Naive thymus-derived CD4-positive, alpha-beta T cell (primary cell): ENCODE data around the gene CORO2B. TPM values are rescaled to one million over a fixed set of nuclear protein-coding genes. Genes with fewer than 3 reads are reported as not detected.

ENCODE experiments used
- ATAC-seq: fragments of 150-1000 bp; cut with Tn5 transposase; 2 replicates; pipeline ENCODE4 v1.10.0; 2021; ENCODE audit warnings: mild to moderate bottlenecking, moderate library complexity
- CTCF ChIA-PET: fragments of 350-600 bp; sonication (Branson Sonifier 250); formaldehyde crosslinking; loops from one replicate; lab custom pipeline; 2021; ENCODE audit warnings: antibody characterized with exemption; lab: Charles Lee
- POLR2A ChIA-PET: fragments of 350-600 bp; sonication (Branson Sonifier 250); formaldehyde crosslinking; loops from one replicate; lab custom pipeline; 2021; ENCODE audit warnings: antibody characterized with exemption, inconsistent platforms; lab: Charles Lee
- DNase-seq, 9 donors: peaks; one replicate each; pipeline versions ENCODE4 v3.0.0 to v3.0.0-alpha.2; 2020 to 2022; ENCODE audit warnings: mixed read lengths in 1 of 9
- H3K27ac ChIP-seq: one replicate; pipeline ENCODE4 v1.7.0; 2013; ENCODE audit warnings: mild to moderate bottlenecking, low read depth, low read length, moderate library complexity
- H3K27me3 ChIP-seq, 2 donors: one replicate each; pipeline ENCODE4 v1.7.0; 2013; ENCODE audit warnings: low read length in 2 of 2, mild to moderate bottlenecking in 2 of 2, moderate library complexity in 2 of 2; ENCODE audit not compliant: control insufficient read depth in 2 of 2, insufficient read depth in 2 of 2
- H3K36me3 ChIP-seq, 3 experiments: 1 replicate in 2 of 3; 2 replicates in 1 of 3; pipeline ENCODE4 v1.7.0; 2013; ENCODE audit warnings: low read length in 3 of 3, mild to moderate bottlenecking in 3 of 3, moderate library complexity in 1 of 3; ENCODE audit not compliant: insufficient read depth in 3 of 3, control insufficient read depth in 2 of 3
- H3K4me1 ChIP-seq, 2 donors: one replicate each; pipeline ENCODE4 v1.7.0; 2013; ENCODE audit warnings: low read length in 2 of 2, mild to moderate bottlenecking in 2 of 2, moderate library complexity in 1 of 2; ENCODE audit not compliant: control insufficient read depth in 2 of 2, insufficient read depth in 2 of 2
- H3K4me3 ChIP-seq: 2 replicates; pipeline ENCODE4 v1.7.0; 2013; ENCODE audit warnings: mild to moderate bottlenecking, low read length
- H3K9me3 ChIP-seq, 3 experiments: 1 replicate in 2 of 3; 2 replicates in 1 of 3; pipeline ENCODE4 v1.7.0; 2013; ENCODE audit warnings: low read length in 3 of 3; ENCODE audit not compliant: control insufficient read depth in 2 of 3
- H3K27ac Mint-ChIP-seq, 9 donors: one replicate each; pipeline ENCODE4 v1.8.0; 2020 to 2022; ENCODE audit warnings: mixed read lengths in 9 of 9, mild to moderate bottlenecking in 8 of 9, moderate library complexity in 5 of 9, inconsistent platforms in 2 of 9
- H3K27me3 Mint-ChIP-seq, 5 donors: one replicate each; pipeline ENCODE4 v1.8.0; 2021 to 2022; ENCODE audit warnings: mixed read lengths in 5 of 5, mild to moderate bottlenecking in 1 of 5
- H3K36me3 Mint-ChIP-seq, 5 donors: one replicate each; pipeline ENCODE4 v1.8.0; 2020 to 2022; ENCODE audit warnings: mixed read lengths in 5 of 5, mild to moderate bottlenecking in 3 of 5, inconsistent platforms in 1 of 5
- H3K4me1 Mint-ChIP-seq, 7 donors: one replicate each; pipeline ENCODE4 v1.8.0; 2020 to 2022; ENCODE audit warnings: mixed read lengths in 7 of 7, mild to moderate bottlenecking in 3 of 7, inconsistent platforms in 1 of 7
- H3K4me3 Mint-ChIP-seq, 10 donors: one replicate each; pipeline ENCODE4 v1.8.0; 2020 to 2022; ENCODE audit warnings: mild to moderate bottlenecking in 10 of 10, mixed read lengths in 10 of 10, moderate library complexity in 6 of 10, inconsistent platforms in 2 of 10
- H3K9me3 Mint-ChIP-seq, 11 donors: one replicate each; pipeline ENCODE4 v1.8.0; 2020 to 2022; ENCODE audit warnings: mixed read lengths in 11 of 11, mild to moderate bottlenecking in 4 of 11, inconsistent platforms in 1 of 11, moderate library complexity in 1 of 11
- intact Hi-C, 2 donors: fragments of 100-400 bp; cut with micrococcal nuclease; formaldehyde crosslinking; loops; one replicate each; pipeline ENCODE4 v1.15.1; 2023
- polyA plus RNA-seq, 2 donors: library from polyadenylated mRNA; unstranded; fragments of 300-500 nt; fragmentation: Illumina TruSeq; gene quantifications; one replicate each; pipeline ENCODE4 v1.2.3, GENCODE V29; 2021
- total RNA-seq, 6 experiments: library from RNA in 5 of 6; stranded (reverse) in 5 of 6; gene quantifications; 1 replicate in 5 of 6; 2 replicates in 1 of 6; pipeline ENCODE4 v1.2.3 and lab custom pipeline; 2021 to 2026

The CORO2B gene
- total and polyA plus RNA-seq, 7 experiments from 2014 or later, result 0.15 TPM; not detected in 6

- Histone ChIP-seq H3K4me3 (no peak overlapping the region), H3K27me3 (no peaks in the 10 kb centered on the region), H3K36me3 (no peaks in the 10 kb centered on the region), H3K4me1 (no peaks in the 10 kb centered on the region), H3K27ac (no peak overlapping the region), H3K9me3 (no peaks in the 10 kb centered on the region)
- Mint-ChIP-seq H3K36me3 (no peaks in the 10 kb centered on the region), H3K4me3 (no peak overlapping the region), H3K4me1 (peaks cover 0 to 3% (median 0%) of the 10 kb centered on the region in 7 donors), H3K9me3 (peaks cover 0 to 3% (median 0%) of the 10 kb centered on the region in 11 donors), H3K27me3 (peaks cover 0 to 34% (median 6%) of the 10 kb centered on the region in 5 donors), H3K27ac (no peak overlapping the region)
- DNase-seq (no peak), ATAC-seq (no peak)
- intact Hi-C loops, result no loop called here
- ChIA-PET POLR2A (no interaction called here), CTCF (interaction anchor here (0.8 kb wide), 1 partner anchor 28 kb away, joined by 3 read pairs; no protein-coding TSS in a partner anchor)
Observed at GRCh38 chr15:68767833-68768232, 189.0 kb downstream of the CORO2B start.

GRCh38 chr15:68768321-68768720 lies 189.5 kb downstream of the CORO2B start:
- Mint-ChIP-seq H3K4me1 (peaks cover 0 to 3% (median 0%) of the 10 kb centered on the region in 7 donors), H3K27ac (no peak overlapping the region), H3K27me3 (peaks cover 0 to 29% (median 5%) of the 10 kb centered on the region in 5 donors), H3K9me3 (peaks cover 0 to 3% (median 0%) of the 10 kb centered on the region in 11 donors), H3K36me3 (no peaks in the 10 kb centered on the region), H3K4me3 (no peak overlapping the region)
- DNase-seq (no peak), ATAC-seq (no peak)
- ChIA-PET CTCF (interaction anchor here (0.5 to 0.8 kb wide), 2 partner anchors 9 to 29 kb away, joined by 3 read pairs; no protein-coding TSS in a partner anchor), POLR2A (no interaction called here)
- Histone ChIP-seq H3K4me3 (no peak overlapping the region), H3K36me3 (no peaks in the 10 kb centered on the region), H3K4me1 (no peaks in the 10 kb centered on the region), H3K27me3 (no peaks in the 10 kb centered on the region), H3K27ac (no peak overlapping the region), H3K9me3 (no peaks in the 10 kb centered on the region)
- intact Hi-C loops, result no loop called here

GRCh38 chr15:68769702-68770101 lies 190.9 kb downstream of the CORO2B start:
- Histone ChIP-seq H3K9me3 (no peaks in the 10 kb centered on the region), H3K27me3 (no peaks in the 10 kb centered on the region), H3K4me1 (no peaks in the 10 kb centered on the region), H3K4me3 (no peak overlapping the region), H3K27ac (no peak overlapping the region), H3K36me3 (no peaks in the 10 kb centered on the region)
- intact Hi-C loops, result no loop called here
- no peaks in the 10 kb centered on the region for H3K36me3 Mint-ChIP-seq
- peaks cover 0 to 3% (median 0%) of the 10 kb centered on the region in 7 donors for H3K4me1 Mint-ChIP-seq
- CTCF ChIA-PET, result no interaction called here
- no peak for ATAC-seq
- H3K9me3 Mint-ChIP-seq, result peaks cover 0 to 3% (median 0%) of the 10 kb centered on the region in 11 donors
- H3K27ac Mint-ChIP-seq, result no peak overlapping the region
- POLR2A ChIA-PET, result no interaction called here
- no peak for DNase-seq
- H3K27me3 Mint-ChIP-seq, result peaks cover 0 to 21% (median 5%) of the 10 kb centered on the region in 5 donors
- no peak overlapping the region for H3K4me3 Mint-ChIP-seq

GRCh38 chr15:68770216-68770615 lies 191.4 kb downstream of the CORO2B start:
- H3K27me3 ChIP-seq, result no peaks in the 10 kb centered on the region
- ChIA-PET POLR2A (no interaction called here), CTCF (no interaction called here)
- Mint-ChIP-seq H3K4me1 (peaks cover 0 to 3% (median 0%) of the 10 kb centered on the region in 7 donors), H3K4me3 (no peak overlapping the region), H3K27me3 (peaks cover 0 to 16% (median 5%) of the 10 kb centered on the region in 5 donors), H3K27ac (no peak overlapping the region), H3K36me3 (no peaks in the 10 kb centered on the region), H3K9me3 (peaks cover 0 to 3% (median 0%) of the 10 kb centered on the region in 11 donors)
- no peak overlapping the region for H3K4me3 ChIP-seq
- no peaks in the 10 kb centered on the region for H3K9me3 ChIP-seq
- no peak overlapping the region for H3K27ac ChIP-seq
- DNase-seq (no peak), ATAC-seq (no peak)
- intact Hi-C loops, result no loop called here
- H3K4me1 ChIP-seq, result no peaks in the 10 kb centered on the region
- no peaks in the 10 kb centered on the region for H3K36me3 ChIP-seq

- Histone ChIP-seq H3K9me3 (no peaks in the 10 kb centered on the region), H3K27ac (no peak overlapping the region), H3K4me1 (no peaks in the 10 kb centered on the region), H3K4me3 (no peak overlapping the region), H3K36me3 (no peaks in the 10 kb centered on the region), H3K27me3 (no peaks in the 10 kb centered on the region)
- H3K27me3 Mint-ChIP-seq, result peaks cover 0 to 10% (median 4%) of the 10 kb centered on the region in 5 donors
- intact Hi-C loops, result no loop called here
- no peak overlapping the region for H3K27ac Mint-ChIP-seq
- CTCF ChIA-PET, result interaction anchor here (0.6 kb wide), 1 partner anchor 103 kb away, joined by 4 read pairs; no protein-coding TSS in a partner anchor
- H3K9me3 Mint-ChIP-seq, result peaks cover 0 to 3% (median 0%) of the 10 kb centered on the region in 11 donors
- POLR2A ChIA-PET, result no interaction called here
- peaks cover 0 to 11% (median 3%) of the 10 kb centered on the region in 5 donors for H3K36me3 Mint-ChIP-seq
- no peak overlapping the region for H3K4me3 Mint-ChIP-seq
- H3K4me1 Mint-ChIP-seq, result peaks cover 0 to 15% (median 0%) of the 10 kb centered on the region in 7 donors
- no peak for ATAC-seq
- no peak for DNase-seq
Observed at GRCh38 chr15:68773036-68773435, 194.2 kb downstream of the CORO2B start.

GRCh38 chr15:68774120-68774519 lies 195.3 kb downstream of the CORO2B start:
- Mint-ChIP-seq H3K4me3 (no peak overlapping the region), H3K27me3 (peaks cover 0 to 6% (median 0%) of the 10 kb centered on the region in 5 donors), H3K9me3 (peaks cover 0 to 3% (median 0%) of the 10 kb centered on the region in 11 donors), H3K27ac (peak overlapping the region in 1 of 9 donors; percentile 28), H3K4me1 (peaks cover 0 to 15% (median 0%) of the 10 kb centered on the region in 7 donors), H3K36me3 (peaks cover 0 to 12% (median 7%) of the 10 kb centered on the region in 5 donors)
- ATAC-seq (no peak), DNase-seq (no peak)
- Histone ChIP-seq H3K27me3 (no peaks in the 10 kb centered on the region), H3K9me3 (no peaks in the 10 kb centered on the region), H3K4me1 (no peaks in the 10 kb centered on the region), H3K4me3 (no peak overlapping the region), H3K27ac (no peak overlapping the region), H3K36me3 (peaks cover 0 to 5% (median 0%) of the 10 kb centered on the region in 3 experiments)
- intact Hi-C loops, result no loop called here
- POLR2A ChIA-PET, result no interaction called here
- CTCF ChIA-PET, result no interaction called here
